Omental fat pad (tissue), 4 donors: Measurements from ENCODE around the gene WT1. TPM values are rescaled to one million over a fixed set of nuclear protein-coding genes. Genes with fewer than 3 reads are reported as not detected.

Experiments
- ATAC-seq: fragments of 150-250 bp; one replicate; pipeline ENCODE4 v1.9.1; 2016; ENCODE audit warnings: mild to moderate bottlenecking, moderate library complexity; ENCODE audit not compliant: low FRiP score
- DNase-seq: peaks from one replicate; pipeline ENCODE4 v3.0.0-alpha.2; 2019; ENCODE audit warnings: low spot score
- CTCF ChIP-seq, 3 donors: fragments of 450-650 bp; IDR thresholded peaks; one replicate each; pipeline ENCODE4 v1.5.1; 2016 to 2017; ENCODE audit warnings: antibody characterized with exemption in 3 of 3, mild to moderate bottlenecking in 3 of 3, moderate library complexity in 2 of 3
- total RNA-seq, 4 donors: library from RNA; depleted of rRNA; stranded (reverse); fragments of >200 nt; gene quantifications; one replicate each; pipeline ENCODE4 v1.1.0, GENCODE V29; 2016

WT1 gene
- total RNA-seq, 4 donors from 2014 or later: 5.5 to 78.0 (median 44.1) TPM

- DNase-seq (no peak), ATAC-seq (no peak)
- no peak for TF ChIP-seq CTCF (IDR thresholded peaks at IDR 0.05)
These were observed 3.6 kb upstream of the WT1 start for GRCh38 chr11:32438866-32439489.

GRCh38 chr11:32438346-32438865 is 3.1 kb upstream of the WT1 start:
- no peak for DNase-seq
- no peak for TF ChIP-seq CTCF (IDR thresholded peaks at IDR 0.05)
- ATAC-seq: no peak

GRCh38 chr11:32437495-32438345 is 2.4 kb upstream of the WT1 start:
- no peak for ATAC-seq
- no peak for DNase-seq
- TF ChIP-seq CTCF (IDR thresholded peaks at IDR 0.05): no peak

- DNase-seq (no peak), ATAC-seq (no peak)
- TF ChIP-seq CTCF (IDR thresholded peaks at IDR 0.05): no peak
These were observed 1.6 kb upstream of the WT1 start for GRCh38 chr11:32436751-32437494.

GRCh38 chr11:32435942-32436750 is 807 bp upstream of the WT1 start:
- TF ChIP-seq CTCF (IDR thresholded peaks at IDR 0.05): no peak
- DNase-seq: no peak
- ATAC-seq: no peak

GRCh38 chr11:32435152-32435480 is 223 bp downstream of the WT1 start:
- no peak for DNase-seq
- no peak for TF ChIP-seq CTCF (IDR thresholded peaks at IDR 0.05)
- ATAC-seq: peak; percentile 0
